K562 treated with DMSO at 1 percent for 4 hours (cell line): Measurements from ENCODE around the gene C1orf159. TPM values are rescaled to one million over a fixed set of nuclear protein-coding genes. Genes with fewer than 3 reads are reported as not detected.

Experiments used
- total RNA-seq: library from RNA; unstranded; fragments of 300-600 nt; gene quantifications from 2 replicates; pipeline ENCODE4 v1.2.3, GENCODE V29; 2022; ENCODE audit not compliant: insufficient read depth

Gene C1orf159
- total RNA-seq = 24.6 and 27.6 TPM in 2 replicates

DNA sequence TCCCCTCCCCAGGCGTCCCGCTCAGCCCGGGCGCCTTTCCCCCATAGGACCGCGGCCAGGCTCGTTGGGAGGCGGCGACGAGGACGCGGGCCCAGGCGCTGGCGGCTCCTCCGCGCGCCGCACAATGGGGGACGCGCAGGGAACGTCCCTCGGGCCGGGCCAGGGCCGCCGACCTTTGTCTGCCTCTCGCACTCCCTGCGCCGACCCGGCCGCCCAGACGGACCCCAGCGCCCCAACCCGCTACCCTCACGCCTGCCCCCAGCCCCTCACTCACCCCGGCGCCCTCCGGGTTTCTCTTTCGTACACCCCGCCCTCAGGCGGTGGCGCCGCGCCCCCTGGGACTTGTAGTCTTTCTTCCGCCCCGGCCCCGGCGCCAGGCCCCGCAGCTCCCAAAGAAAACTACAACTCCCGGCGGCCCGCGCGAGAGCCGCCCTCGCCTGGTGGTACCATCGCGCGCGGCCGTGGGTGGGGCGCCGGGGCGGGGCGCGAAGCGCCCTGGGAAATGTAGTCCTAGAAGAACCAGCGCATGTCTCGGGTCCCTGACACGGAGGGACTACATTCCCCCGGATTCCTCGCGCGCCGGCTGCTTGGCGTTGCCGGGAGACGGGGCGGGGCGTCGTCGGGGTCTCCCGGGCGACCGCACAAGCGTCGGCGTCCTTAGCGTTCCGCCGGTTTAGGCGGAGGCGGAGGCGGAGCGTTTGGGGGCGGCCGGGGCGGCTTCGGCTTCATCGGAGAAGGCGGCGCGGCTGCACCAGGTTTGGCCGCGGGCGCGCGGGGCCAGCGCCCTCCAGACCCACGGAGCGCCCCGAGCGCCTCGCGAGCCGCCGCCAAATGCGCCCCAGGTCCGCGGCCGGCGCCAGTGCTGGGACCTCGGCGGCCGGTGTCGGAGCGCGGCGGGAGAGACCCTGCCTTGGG, at the start of gene C1orf159:
Gene C1orf159, minus strand, starts transcription at position 304 of the 915 bp plus-strand sequence. CDS start 24,546 bp downstream, outside the sequence.

GRCh38 chr1:1073743-1074587, 41.9 kb downstream of the C1orf159 start, which contains the start of gene RNF223:
Gene RNF223 (minus strand): TSS chr1:1074306. CDS start chr1:1072566, 1,740 bp downstream.

Other genes with a start within 250 kb of the C1orf159 start
- 10.7 and 16.8 TPM in 2 replicates for gene SAMD11, start 192.2 kb downstream of the C1orf159 start, total RNA-seq
- gene NOC2L, start 156.8 kb downstream of the C1orf159 start, total RNA-seq = 133 and 149 TPM in 2 replicates
- gene KLHL17, start 155.5 kb downstream of the C1orf159 start, total RNA-seq = 16.6 and 20.2 TPM in 2 replicates
- not detected in 2 replicates for gene PLEKHN1, start 149.6 kb downstream of the C1orf159 start, total RNA-seq
- gene PERM1, start 134.0 kb downstream of the C1orf159 start, total RNA-seq = not detected in 2 replicates
- 15.8 and 21.8 TPM in 2 replicates for gene HES4, start 116.0 kb downstream of the C1orf159 start, total RNA-seq
- gene ISG15, start 102.6 kb downstream of the C1orf159 start, total RNA-seq = 95.4 and 108 TPM in 2 replicates
- gene AGRN, start 96.0 kb downstream of the C1orf159 start, total RNA-seq = 46.6 and 56.8 TPM in 2 replicates
- gene RNF223, start 41.8 kb downstream of the C1orf159 start, total RNA-seq = not detected in 2 replicates
- not detected in 2 replicates for gene TTLL10, start 57.8 kb upstream of the C1orf159 start, total RNA-seq
- gene TNFRSF18, start 90.5 kb upstream of the C1orf159 start, total RNA-seq = not detected in 2 replicates
- 1.0 TPM in 1 of 2 replicates, not detected in the other for gene TNFRSF4, start 98.1 kb upstream of the C1orf159 start, total RNA-seq
- 270 TPM in 2 replicates for gene SDF4, start 115.9 kb upstream of the C1orf159 start, total RNA-seq
- gene B3GALT6, start 116.1 kb upstream of the C1orf159 start, total RNA-seq = 6.8 and 11.5 TPM in 2 replicates
- gene C1QTNF12, start 130.6 kb upstream of the C1orf159 start, total RNA-seq = 1.9 TPM in 1 of 2 replicates, not detected in the other
- 94.8 and 107 TPM in 2 replicates for gene UBE2J2, start 157.8 kb upstream of the C1orf159 start, total RNA-seq
- gene SCNN1D, start 164.3 kb upstream of the C1orf159 start, total RNA-seq = 0.46 and 1.7 TPM in 2 replicates
- 30.5 and 48.6 TPM in 2 replicates for gene ACAP3, start 191.8 kb upstream of the C1orf159 start, total RNA-seq
- 57.5 and 60.7 TPM in 2 replicates for gene PUSL1, start 192.5 kb upstream of the C1orf159 start, total RNA-seq
- gene INTS11, start 208.6 kb upstream of the C1orf159 start, total RNA-seq = 160 and 197 TPM in 2 replicates
- 23.1 and 23.7 TPM in 2 replicates for gene CPTP, start 208.7 kb upstream of the C1orf159 start, total RNA-seq
- 0.54 and 1.3 TPM in 2 replicates for gene TAS1R3, start 215.2 kb upstream of the C1orf159 start, total RNA-seq
- 81.9 and 96.3 TPM in 2 replicates for gene DVL1, start 233.3 kb upstream of the C1orf159 start, total RNA-seq
- 14.5 and 15.6 TPM in 2 replicates for gene MXRA8, start 242.5 kb upstream of the C1orf159 start, total RNA-seq